ENCODE data around the gene ARHGEF18.
"Not testable (repeated sequence)": the region's sequence is repeated elsewhere in the genome, so short reads cannot be mapped to it uniquely, and the experiment has no call there.

ARHGEF18 gene

GRCh38 chr19:7346997-7347396 is 1.7 kb upstream of the ARHGEF18 start:
- H3K4me1 ChIP-seq (ENCODE audit: control insufficient read depth in 2 of 2, insufficient read depth in 2 of 2, low read length in 2 of 2) = peaks cover 14 to 18% of the 10 kb centered on the region in 2 donors
- not testable (repeated sequence) for H3K9ac ChIP-seq (ENCODE audit: low read depth in 1 of 2, low read length in 2 of 2); H3K4me3 ChIP-seq (ENCODE audit: low read length in 2 of 2); H3K36me3 ChIP-seq (ENCODE audit: control insufficient read depth in 2 of 2, insufficient read depth in 2 of 2, low read length in 2 of 2); H3K9me3 ChIP-seq (ENCODE audit: control insufficient read depth in 2 of 2, low read length in 2 of 2); H3K27me3 ChIP-seq (ENCODE audit: control insufficient read depth in 2 of 2, insufficient read depth in 2 of 2, low read length in 2 of 2); H3K27ac ChIP-seq (ENCODE audit: low read depth in 2 of 2, low read length in 2 of 2)

GRCh38 chr19:7349231-7349591 is 474 bp downstream of the ARHGEF18 start:
- Histone ChIP-seq H3K27ac (ENCODE audit: low read depth in 2 of 2, low read length in 2 of 2) (peak overlapping the region; percentile 2 to 72), H3K4me3 (ENCODE audit: low read length in 2 of 2) (peak overlapping the region; percentile 35 to 41), H3K36me3 (ENCODE audit: control insufficient read depth in 2 of 2, insufficient read depth in 2 of 2, low read length in 2 of 2) (no peaks in the 10 kb centered on the region)

DNA sequence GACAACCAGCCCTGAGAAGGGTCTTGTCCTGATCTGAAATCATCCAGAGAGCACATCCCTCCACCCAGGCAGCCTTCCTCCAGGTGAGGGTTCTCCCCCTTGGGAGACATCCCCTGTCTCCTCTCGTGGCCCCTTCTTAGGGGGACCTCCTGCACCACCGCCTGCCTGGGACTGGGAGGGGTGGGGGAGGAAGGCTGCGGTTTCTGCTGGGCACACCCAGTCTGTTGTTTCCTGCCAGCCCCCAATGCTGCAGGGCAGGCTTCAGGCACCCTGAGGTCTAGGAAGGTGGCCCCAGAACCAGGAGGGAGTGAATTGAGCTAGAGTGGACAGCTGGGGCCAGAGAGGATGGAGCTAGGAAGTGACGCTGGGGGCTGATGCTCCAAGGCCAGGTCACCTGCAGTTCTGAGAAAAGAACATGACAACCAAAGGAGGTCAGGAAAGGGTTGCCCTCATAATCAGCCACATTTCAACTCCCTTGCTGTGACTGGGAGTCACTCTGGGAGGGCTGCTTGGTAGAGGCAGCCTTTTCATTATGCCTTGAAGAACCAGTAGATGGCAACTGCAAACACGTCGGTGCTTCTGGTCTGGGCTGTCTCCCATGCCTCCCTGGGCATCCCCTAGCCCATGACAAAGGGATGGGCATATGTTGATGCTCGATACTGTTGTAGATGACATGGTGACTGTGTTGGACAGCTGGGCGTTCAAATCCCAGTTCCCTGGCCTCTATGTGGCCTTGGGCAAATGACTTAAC is 1.4 kb downstream of the ARHGEF18 start:
- peaks cover 0 to 2% of the 10 kb centered on the region in 2 donors for H3K9me3 ChIP-seq (ENCODE audit: control insufficient read depth in 2 of 2, low read length in 2 of 2)
- peaks cover 0 to 3% of the 10 kb centered on the region in 2 donors for H3K27me3 ChIP-seq (ENCODE audit: control insufficient read depth in 2 of 2, insufficient read depth in 2 of 2, low read length in 2 of 2)
- peak overlapping the region in 1 of 2 donors; percentile 72 for H3K27ac ChIP-seq (ENCODE audit: low read depth in 2 of 2, low read length in 2 of 2)
- H3K4me1 ChIP-seq (ENCODE audit: control insufficient read depth in 2 of 2, insufficient read depth in 2 of 2, low read length in 2 of 2) = peaks cover 9 to 12% of the 10 kb centered on the region in 2 donors
- H3K36me3 ChIP-seq (ENCODE audit: control insufficient read depth in 2 of 2, insufficient read depth in 2 of 2, low read length in 2 of 2) = no peaks in the 10 kb centered on the region
- H3K9ac ChIP-seq (ENCODE audit: low read depth in 1 of 2, low read length in 2 of 2) = no peak overlapping the region
- H3K4me3 ChIP-seq (ENCODE audit: low read length in 2 of 2) = peak overlapping the region in 1 of 2 donors; percentile 45

More at GRCh38 chr19:7349231-7349591, 474 bp downstream of the ARHGEF18 start:
- Histone ChIP-seq H3K9me3 (ENCODE audit: control insufficient read depth in 2 of 2, low read length in 2 of 2) (peaks cover 0 to 2% of the 10 kb centered on the region in 2 donors), H3K4me1 (ENCODE audit: control insufficient read depth in 2 of 2, insufficient read depth in 2 of 2, low read length in 2 of 2) (peaks cover 14 to 18% of the 10 kb centered on the region in 2 donors), H3K27me3 (ENCODE audit: control insufficient read depth in 2 of 2, insufficient read depth in 2 of 2, low read length in 2 of 2) (peaks cover 0 to 3% of the 10 kb centered on the region in 2 donors), H3K9ac (ENCODE audit: low read depth in 1 of 2, low read length in 2 of 2) (peak overlapping the region in 1 of 2 donors; percentile 17)

- H3K27ac ChIP-seq (ENCODE audit: low read depth in 2 of 2, low read length in 2 of 2) = no peak overlapping the region
- no peak overlapping the region for H3K9ac ChIP-seq (ENCODE audit: low read depth in 1 of 2, low read length in 2 of 2)
- H3K27me3 ChIP-seq (ENCODE audit: control insufficient read depth in 2 of 2, insufficient read depth in 2 of 2, low read length in 2 of 2) = peaks cover 0 to 3% of the 10 kb centered on the region in 2 donors
- H3K36me3 ChIP-seq (ENCODE audit: control insufficient read depth in 2 of 2, insufficient read depth in 2 of 2, low read length in 2 of 2) = no peaks in the 10 kb centered on the region
- H3K4me3 ChIP-seq (ENCODE audit: low read length in 2 of 2) = peak overlapping the region in 1 of 2 donors; percentile 26
- peaks cover 2% of the 10 kb centered on the region in 2 donors for H3K4me1 ChIP-seq (ENCODE audit: control insufficient read depth in 2 of 2, insufficient read depth in 2 of 2, low read length in 2 of 2)
- peaks cover 0 to 2% of the 10 kb centered on the region in 2 donors for H3K9me3 ChIP-seq (ENCODE audit: control insufficient read depth in 2 of 2, low read length in 2 of 2)
Observed at GRCh38 chr19:7351861-7352260, 3.1 kb downstream of the ARHGEF18 start.

DNA sequence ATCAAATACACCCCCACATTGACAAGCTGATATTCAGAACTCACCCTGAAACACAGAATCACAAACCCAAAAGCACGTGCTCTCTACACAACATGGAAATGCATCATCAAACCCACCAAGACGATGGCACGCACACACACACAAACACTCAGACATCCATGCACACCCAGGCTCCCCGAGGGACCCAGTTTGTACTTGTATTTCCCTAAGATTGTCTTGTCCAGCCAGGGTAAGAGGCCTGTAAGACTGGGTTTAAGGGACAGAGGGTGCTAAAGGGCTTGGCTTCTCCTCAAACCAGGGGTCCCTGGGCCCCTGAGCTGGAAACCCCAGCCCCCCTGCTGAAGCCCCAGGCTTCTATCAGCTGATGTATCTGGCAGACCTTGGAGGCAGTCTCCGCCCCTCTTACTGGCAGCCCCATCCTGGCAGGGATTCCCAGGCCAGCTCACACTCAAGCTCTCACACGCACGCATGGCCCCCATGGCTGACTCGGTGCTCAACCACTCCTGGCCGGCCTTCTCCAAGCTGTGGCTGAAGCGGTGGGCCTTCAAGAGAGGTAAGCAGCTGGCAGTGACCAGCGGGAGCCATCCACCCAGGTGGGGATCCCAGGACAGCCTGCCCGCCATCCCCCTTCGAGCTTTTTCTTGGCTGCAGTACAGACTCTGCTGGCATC is 6.5 kb downstream of the ARHGEF18 start:
- Histone ChIP-seq H3K27me3 (ENCODE audit: control insufficient read depth in 2 of 2, insufficient read depth in 2 of 2, low read length in 2 of 2) (no peaks in the 10 kb centered on the region), H3K9me3 (ENCODE audit: control insufficient read depth in 2 of 2, low read length in 2 of 2) (peaks cover 0 to 2% of the 10 kb centered on the region in 2 donors), H3K4me1 (ENCODE audit: control insufficient read depth in 2 of 2, insufficient read depth in 2 of 2, low read length in 2 of 2) (peaks cover 0 to 2% of the 10 kb centered on the region in 2 donors), H3K27ac (ENCODE audit: low read depth in 2 of 2, low read length in 2 of 2) (no peak overlapping the region), H3K4me3 (ENCODE audit: low read length in 2 of 2) (no peak overlapping the region), H3K9ac (ENCODE audit: low read depth in 1 of 2, low read length in 2 of 2) (no peak overlapping the region), H3K36me3 (ENCODE audit: control insufficient read depth in 2 of 2, insufficient read depth in 2 of 2, low read length in 2 of 2) (no peaks in the 10 kb centered on the region)

DNA sequence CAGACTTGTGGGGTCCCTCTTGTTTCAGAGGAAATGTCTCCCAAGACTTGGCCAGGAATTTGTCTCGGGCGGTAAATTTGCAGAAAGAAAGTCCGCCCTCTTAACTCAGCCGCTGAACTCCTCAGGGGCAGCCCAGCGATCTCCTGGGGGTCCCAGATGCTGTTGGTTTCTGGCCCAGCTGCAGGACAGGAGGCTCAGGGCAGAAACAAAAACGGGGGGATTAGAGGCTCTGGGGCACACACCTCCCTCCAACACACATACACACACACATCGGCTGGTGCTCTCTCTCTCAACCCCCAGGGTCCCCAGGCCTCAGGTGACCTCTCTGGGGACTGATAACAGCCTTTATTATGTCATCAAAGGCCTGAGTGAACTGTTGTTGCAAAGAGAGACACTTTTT is 7.1 kb downstream of the ARHGEF18 start:
- Histone ChIP-seq H3K4me3 (ENCODE audit: low read length in 2 of 2) (no peak overlapping the region), H3K9me3 (ENCODE audit: control insufficient read depth in 2 of 2, low read length in 2 of 2) (peaks cover 0 to 2% of the 10 kb centered on the region in 2 donors), H3K36me3 (ENCODE audit: control insufficient read depth in 2 of 2, insufficient read depth in 2 of 2, low read length in 2 of 2) (no peaks in the 10 kb centered on the region), H3K27ac (ENCODE audit: low read depth in 2 of 2, low read length in 2 of 2) (no peak overlapping the region), H3K4me1 (ENCODE audit: control insufficient read depth in 2 of 2, insufficient read depth in 2 of 2, low read length in 2 of 2) (peaks cover 0 to 2% of the 10 kb centered on the region in 2 donors), H3K9ac (ENCODE audit: low read depth in 1 of 2, low read length in 2 of 2) (no peak overlapping the region), H3K27me3 (ENCODE audit: control insufficient read depth in 2 of 2, insufficient read depth in 2 of 2, low read length in 2 of 2) (no peaks in the 10 kb centered on the region)

DNA sequence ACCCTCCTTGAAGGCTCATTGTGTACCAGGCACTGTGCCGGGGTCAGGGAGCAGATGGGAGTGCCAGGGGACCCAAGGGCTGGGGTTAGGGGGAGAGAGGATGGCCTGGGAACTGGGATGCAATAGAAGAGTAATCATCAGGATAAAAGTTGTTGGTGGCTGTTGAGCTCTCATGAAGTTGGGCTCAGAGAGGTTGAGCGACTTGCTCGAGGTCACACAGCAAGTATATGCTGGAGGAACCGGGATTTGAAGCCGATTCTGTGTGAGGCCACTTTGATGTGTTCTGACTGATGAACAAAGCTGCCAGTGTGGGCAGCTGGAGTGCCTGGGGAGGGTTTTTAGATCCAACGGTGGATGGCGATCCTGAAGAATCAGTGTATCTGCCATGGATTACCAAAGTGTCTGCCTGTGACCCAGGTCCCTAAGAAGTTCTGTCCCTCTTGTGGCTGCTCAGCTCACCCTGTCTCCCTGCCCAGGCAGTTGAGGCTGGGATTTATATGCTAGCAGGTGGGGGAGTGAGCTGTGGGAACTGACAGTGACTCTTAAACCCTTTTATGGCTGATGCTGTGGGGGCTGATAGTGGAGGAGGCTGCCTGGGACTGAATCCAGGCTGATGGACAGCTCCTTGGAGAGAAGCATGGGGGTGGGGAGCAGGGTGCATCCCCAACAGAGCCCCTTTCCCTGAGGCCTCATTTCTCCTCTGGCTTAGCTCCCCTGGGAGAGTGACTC is 8.3 kb downstream of the ARHGEF18 start:
- Histone ChIP-seq H3K9ac (ENCODE audit: low read depth in 1 of 2, low read length in 2 of 2) (no peak overlapping the region), H3K4me3 (ENCODE audit: low read length in 2 of 2) (no peak overlapping the region), H3K27ac (ENCODE audit: low read depth in 2 of 2, low read length in 2 of 2) (no peak overlapping the region), H3K27me3 (ENCODE audit: control insufficient read depth in 2 of 2, insufficient read depth in 2 of 2, low read length in 2 of 2) (no peaks in the 10 kb centered on the region), H3K9me3 (ENCODE audit: control insufficient read depth in 2 of 2, low read length in 2 of 2) (no peaks in the 10 kb centered on the region), H3K4me1 (ENCODE audit: control insufficient read depth in 2 of 2, insufficient read depth in 2 of 2, low read length in 2 of 2) (peaks cover 0 to 2% of the 10 kb centered on the region in 2 donors), H3K36me3 (ENCODE audit: control insufficient read depth in 2 of 2, insufficient read depth in 2 of 2, low read length in 2 of 2) (no peaks in the 10 kb centered on the region)

DNA sequence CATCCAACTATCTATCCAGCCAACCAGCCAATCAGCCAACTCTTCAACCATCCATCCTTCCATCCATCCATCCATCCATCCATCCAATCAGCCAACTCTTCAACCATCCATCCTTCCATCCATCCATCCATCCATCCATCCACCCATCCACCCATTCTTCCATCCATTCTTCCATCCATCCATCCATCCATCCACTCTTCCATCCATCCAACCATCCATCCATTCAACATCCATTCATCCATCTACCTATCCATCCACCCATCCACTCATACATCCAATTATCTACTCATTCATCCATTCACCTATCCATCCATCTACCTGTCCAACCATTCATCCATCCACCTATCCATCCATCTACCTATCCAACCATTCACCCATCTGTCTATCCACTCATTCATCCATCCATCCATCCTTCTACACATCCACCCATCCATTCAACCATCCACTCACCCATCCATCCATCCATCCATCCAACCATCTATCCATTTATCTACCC is 9.4 kb downstream of the ARHGEF18 start:
- Histone ChIP-seq H3K36me3 (ENCODE audit: control insufficient read depth in 2 of 2, insufficient read depth in 2 of 2, low read length in 2 of 2) (no peaks in the 10 kb centered on the region), H3K27ac (ENCODE audit: low read depth in 2 of 2, low read length in 2 of 2) (no peak overlapping the region), H3K9ac (ENCODE audit: low read depth in 1 of 2, low read length in 2 of 2) (no peak overlapping the region), H3K9me3 (ENCODE audit: control insufficient read depth in 2 of 2, low read length in 2 of 2) (no peaks in the 10 kb centered on the region), H3K4me3 (ENCODE audit: low read length in 2 of 2) (no peak overlapping the region), H3K27me3 (ENCODE audit: control insufficient read depth in 2 of 2, insufficient read depth in 2 of 2, low read length in 2 of 2) (no peaks in the 10 kb centered on the region), H3K4me1 (ENCODE audit: control insufficient read depth in 2 of 2, insufficient read depth in 2 of 2, low read length in 2 of 2) (peaks cover 0 to 2% of the 10 kb centered on the region in 2 donors)

DNA sequence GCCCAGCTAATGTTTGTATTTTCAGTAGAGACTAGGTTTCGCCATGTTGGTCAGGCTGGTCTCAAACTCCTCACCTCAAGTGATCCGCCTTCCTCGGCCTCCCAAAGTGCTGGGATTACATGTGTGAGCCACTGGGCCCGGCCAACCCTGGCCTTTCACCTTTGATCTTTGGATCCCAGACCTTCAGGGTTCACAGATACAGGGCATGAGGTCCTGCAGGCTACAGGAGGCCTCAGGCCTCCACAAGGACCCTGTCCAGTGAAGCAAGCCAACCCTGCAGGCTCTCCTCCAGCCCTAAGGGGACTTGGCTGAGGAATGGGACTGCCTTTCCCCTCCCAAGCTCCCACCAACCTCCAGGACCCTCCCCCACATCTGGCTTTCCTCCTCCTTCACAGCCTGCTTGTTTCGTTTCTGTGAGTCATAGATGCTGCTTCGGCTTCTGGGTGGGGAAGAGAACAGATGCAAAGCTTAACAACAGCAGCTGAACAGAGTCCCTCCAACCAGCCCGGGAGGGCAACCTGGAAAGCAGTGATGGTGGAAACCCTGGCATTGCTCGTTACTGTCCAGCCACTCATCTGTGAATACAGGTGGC is 11.8 kb downstream of the ARHGEF18 start:
- H3K27ac ChIP-seq (ENCODE audit: low read depth in 2 of 2, low read length in 2 of 2) = no peak overlapping the region
- H3K4me3 ChIP-seq (ENCODE audit: low read length in 2 of 2) = no peak overlapping the region
- no peaks in the 10 kb centered on the region for H3K27me3 ChIP-seq (ENCODE audit: control insufficient read depth in 2 of 2, insufficient read depth in 2 of 2, low read length in 2 of 2)
- no peaks in the 10 kb centered on the region for H3K9me3 ChIP-seq (ENCODE audit: control insufficient read depth in 2 of 2, low read length in 2 of 2)
- no peaks in the 10 kb centered on the region for H3K36me3 ChIP-seq (ENCODE audit: control insufficient read depth in 2 of 2, insufficient read depth in 2 of 2, low read length in 2 of 2)
- H3K9ac ChIP-seq (ENCODE audit: low read depth in 1 of 2, low read length in 2 of 2) = no peak overlapping the region
- no peaks in the 10 kb centered on the region for H3K4me1 ChIP-seq (ENCODE audit: control insufficient read depth in 2 of 2, insufficient read depth in 2 of 2, low read length in 2 of 2)

Data from mucosa of rectum (tissue), 2 donors.